Amygdala (tissue), 56 donors: ENCODE results near the gene APLP2.

Experiments used
- DNase-seq, 56 donors: peaks; one replicate each; lab custom pipeline; 2025; lab: John Stamatoyannopoulos, UW

Gene APLP2

GRCh38 chr11:130112071-130112830 is 42.6 kb downstream of the APLP2 start:
- no peak for DNase-seq

GRCh38 chr11:130114281-130114680 is 44.6 kb downstream of the APLP2 start:
- no peak for DNase-seq

- no peak for DNase-seq
Observed at GRCh38 chr11:130114726-130115125, 45.0 kb downstream of the APLP2 start.

GRCh38 chr11:130115218-130115617 is 45.5 kb downstream of the APLP2 start:
- DNase-seq, result no peak

GRCh38 chr11:130118165-130118564 is 48.5 kb downstream of the APLP2 start:
- no peak for DNase-seq

GRCh38 chr11:130118636-130119387 is 49.1 kb downstream of the APLP2 start:
- DNase-seq, result no peak

- DNase-seq, result no peak
Observed at GRCh38 chr11:130120045-130120444, 50.4 kb downstream of the APLP2 start.

- DNase-seq, result no peak
Observed at GRCh38 chr11:130121445-130121978, 51.8 kb downstream of the APLP2 start.

GRCh38 chr11:130122141-130122575 is 52.5 kb downstream of the APLP2 start:
- no peak for DNase-seq

GRCh38 chr11:130123414-130124040 is 53.8 kb downstream of the APLP2 start:
- DNase-seq, result no peak

- DNase-seq, result peak in 1 of 56 donors; percentile 44
Observed at GRCh38 chr11:130124096-130124495, 54.4 kb downstream of the APLP2 start.

- no peak for DNase-seq
Observed at GRCh38 chr11:130125638-130126037, 55.9 kb downstream of the APLP2 start.

GRCh38 chr11:130126516-130126915 is 56.8 kb downstream of the APLP2 start:
- no peak for DNase-seq

- DNase-seq, result no peak
Observed at GRCh38 chr11:130127509-130127908, 57.8 kb downstream of the APLP2 start.

- no peak for DNase-seq
Observed at GRCh38 chr11:130128626-130129025, 58.9 kb downstream of the APLP2 start.

GRCh38 chr11:130129922-130130321 is 60.2 kb downstream of the APLP2 start:
- no peak for DNase-seq

- no peak for DNase-seq
Observed at GRCh38 chr11:130131961-130132850, 62.5 kb downstream of the APLP2 start.

- DNase-seq, result no peak
Observed at GRCh38 chr11:130133716-130134115, 64.0 kb downstream of the APLP2 start.

GRCh38 chr11:130136107-130136506 is 66.4 kb downstream of the APLP2 start:
- DNase-seq, result no peak

GRCh38 chr11:130137999-130138398 is 68.3 kb downstream of the APLP2 start:
- no peak for DNase-seq
